GM11168 (cell line): ENCODE results near the gene RBSN.

Source experiments
- in situ Hi-C: fragments of 300-500 bp; cut with MboI; formaldehyde crosslinking; loops from one replicate; pipeline ENCODE4 v1.12.0; 2022; ENCODE audit warnings: low sequenced_read_pairs; ENCODE audit not compliant: unreplicated experiment

The RBSN gene

GRCh38 chr3:15107075-15107947 lies 8.4 kb upstream of the RBSN start:
- in situ Hi-C loops = loop anchor here (25.0 kb wide), 1 partner anchor 305 kb away; no protein-coding TSS in a partner anchor

- in situ Hi-C loops = loop anchor here (25.0 kb wide), 1 partner anchor 309 kb away; no protein-coding TSS in a partner anchor
Measured at GRCh38 chr3:15102836-15103235, 3.9 kb upstream of the RBSN start.

- in situ Hi-C loops = loop anchor here (25.0 kb wide), 1 partner anchor 310 kb away; no protein-coding TSS in a partner anchor
Measured at GRCh38 chr3:15102256-15102655, 3.3 kb upstream of the RBSN start.

- in situ Hi-C loops = loop anchor here (25.0 kb wide), 1 partner anchor 313 kb away; no protein-coding TSS in a partner anchor
Measured at GRCh38 chr3:15099364-15100098, 583 bp upstream of the RBSN start.

- in situ Hi-C loops = no loop called here
Measured at GRCh38 chr3:15097891-15098290, 1.1 kb downstream of the RBSN start.

- in situ Hi-C loops = no loop called here
Measured at GRCh38 chr3:15096046-15096445, 2.9 kb downstream of the RBSN start.

GRCh38 chr3:15094187-15094875 lies 4.6 kb downstream of the RBSN start:
- in situ Hi-C loops = no loop called here

GRCh38 chr3:15092686-15093085 lies 6.3 kb downstream of the RBSN start:
- in situ Hi-C loops = no loop called here

GRCh38 chr3:15091575-15091974 lies 7.4 kb downstream of the RBSN start:
- in situ Hi-C loops = no loop called here

GRCh38 chr3:15089201-15089600 lies 9.7 kb downstream of the RBSN start:
- in situ Hi-C loops = no loop called here

- in situ Hi-C loops = no loop called here
Measured at GRCh38 chr3:15086699-15087098, 12.2 kb downstream of the RBSN start.

GRCh38 chr3:15086263-15086662 lies 12.7 kb downstream of the RBSN start:
- in situ Hi-C loops = no loop called here

GRCh38 chr3:15083252-15083651 lies 15.7 kb downstream of the RBSN start:
- in situ Hi-C loops = no loop called here

GRCh38 chr3:15081960-15082664 lies 16.8 kb downstream of the RBSN start:
- in situ Hi-C loops = no loop called here

- in situ Hi-C loops = no loop called here
Measured at GRCh38 chr3:15079091-15079490, 19.9 kb downstream of the RBSN start.

- in situ Hi-C loops = no loop called here
Measured at GRCh38 chr3:15074500-15074899, 24.4 kb downstream of the RBSN start.

- in situ Hi-C loops = no loop called here
Measured at GRCh38 chr3:15071699-15072098, 27.2 kb downstream of the RBSN start.

GRCh38 chr3:15069441-15069840 lies 29.5 kb downstream of the RBSN start:
- in situ Hi-C loops = no loop called here

GRCh38 chr3:15066467-15066866 lies 32.5 kb downstream of the RBSN start:
- in situ Hi-C loops = no loop called here

- in situ Hi-C loops = no loop called here
Measured at GRCh38 chr3:15065550-15066007, 33.4 kb downstream of the RBSN start.
